Kidney epithelial cell (primary cell): Measurements from ENCODE around the gene DRICH1. TPM values are rescaled to one million over a fixed set of nuclear protein-coding genes. Genes with fewer than 3 reads are reported as not detected.

Source experiments
- DNase-seq: peaks from one replicate; pipeline ENCODE4 v3.0.0-alpha.2; 2010; ENCODE audit warnings: low read depth
- H3K27me3 ChIP-seq: 2 replicates; pipeline ENCODE4 v1.6.0; 2011; ENCODE audit warnings: low read length; ENCODE audit not compliant: control insufficient read depth, insufficient read depth
- H3K36me3 ChIP-seq: 2 replicates; pipeline ENCODE4 v1.5.1; 2011; ENCODE audit warnings: low read length; ENCODE audit not compliant: control insufficient read depth, insufficient read depth
- H3K4me3 ChIP-seq: 2 replicates; pipeline ENCODE4 v1.5.1; 2011; ENCODE audit warnings: low read depth, mild to moderate bottlenecking, control low read depth, low read length
- total RNA-seq: library from RNA; depleted of rRNA; stranded (reverse); fragments of >200 nt; gene quantifications from 2 replicates; pipeline ENCODE4 v1.2.3, GENCODE V29; 2015
- TF ChIP-seq, protein P1 (sequence below): IDR thresholded peaks from 2 replicates; pipeline ENCODE4 v1.5.1; 2011; ENCODE audit warnings: mild to moderate bottlenecking, moderate library complexity, low read length, control low read depth, inconsistent platforms; ENCODE audit not compliant: insufficient read depth, poor library complexity, severe bottlenecking

DRICH1 gene
- total RNA-seq, 1 donor from 2014 or later = not detected

DNA sequence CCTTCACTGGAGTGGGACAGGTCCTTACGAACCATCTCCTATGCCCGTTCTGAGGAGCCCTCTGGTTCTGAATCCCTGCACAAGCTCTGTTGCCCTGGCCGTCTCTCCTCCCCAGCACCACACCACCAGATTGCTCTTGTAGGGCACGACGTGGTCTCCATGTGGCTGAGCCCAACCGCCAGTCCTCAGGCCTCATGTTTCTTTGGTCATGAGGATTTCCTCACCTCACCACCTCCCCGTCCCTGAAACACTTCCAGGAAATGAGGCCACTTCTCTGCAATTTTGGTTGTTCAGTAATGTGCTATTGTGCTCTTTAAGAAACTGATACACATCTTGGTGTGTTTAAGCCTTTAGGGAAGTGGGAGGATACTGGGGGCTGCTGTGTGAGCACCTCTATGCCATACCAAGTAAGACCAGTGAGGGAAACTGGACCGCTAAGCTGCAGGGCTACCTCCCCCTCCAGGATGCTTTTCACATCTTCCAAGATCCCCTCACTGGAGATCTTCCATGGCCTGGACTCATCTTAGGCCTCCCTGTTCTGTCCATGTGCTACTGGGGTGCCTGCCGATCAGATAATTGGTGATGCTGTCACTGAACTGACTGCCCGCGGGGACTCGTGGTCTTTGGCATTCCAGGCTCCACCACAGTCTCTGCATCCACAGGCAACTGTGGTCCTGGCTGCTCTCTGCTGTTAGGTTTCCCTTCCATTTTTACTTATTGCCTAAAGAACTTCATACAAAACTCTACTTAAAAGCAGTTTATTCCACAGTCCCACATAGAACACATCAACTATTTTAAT, 21.9 kb downstream of the DRICH1 start:
- H3K36me3 ChIP-seq = no peaks in the 10 kb centered on the region
- no peak for DNase-seq
- no peaks in the 10 kb centered on the region for H3K27me3 ChIP-seq
- no peak overlapping the region for H3K4me3 ChIP-seq
- TF ChIP-seq, protein P1, sequence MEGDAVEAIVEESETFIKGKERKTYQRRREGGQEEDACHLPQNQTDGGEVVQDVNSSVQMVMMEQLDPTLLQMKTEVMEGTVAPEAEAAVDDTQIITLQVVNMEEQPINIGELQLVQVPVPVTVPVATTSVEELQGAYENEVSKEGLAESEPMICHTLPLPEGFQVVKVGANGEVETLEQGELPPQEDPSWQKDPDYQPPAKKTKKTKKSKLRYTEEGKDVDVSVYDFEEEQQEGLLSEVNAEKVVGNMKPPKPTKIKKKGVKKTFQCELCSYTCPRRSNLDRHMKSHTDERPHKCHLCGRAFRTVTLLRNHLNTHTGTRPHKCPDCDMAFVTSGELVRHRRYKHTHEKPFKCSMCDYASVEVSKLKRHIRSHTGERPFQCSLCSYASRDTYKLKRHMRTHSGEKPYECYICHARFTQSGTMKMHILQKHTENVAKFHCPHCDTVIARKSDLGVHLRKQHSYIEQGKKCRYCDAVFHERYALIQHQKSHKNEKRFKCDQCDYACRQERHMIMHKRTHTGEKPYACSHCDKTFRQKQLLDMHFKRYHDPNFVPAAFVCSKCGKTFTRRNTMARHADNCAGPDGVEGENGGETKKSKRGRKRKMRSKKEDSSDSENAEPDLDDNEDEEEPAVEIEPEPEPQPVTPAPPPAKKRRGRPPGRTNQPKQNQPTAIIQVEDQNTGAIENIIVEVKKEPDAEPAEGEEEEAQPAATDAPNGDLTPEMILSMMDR = no peak

GRCh38 chr22:23608583-23608982, 23.5 kb downstream of the DRICH1 start:
- DNase-seq = no peak
- no peaks in the 10 kb centered on the region for H3K27me3 ChIP-seq
- TF ChIP-seq, protein P1 = no peak

DNA sequence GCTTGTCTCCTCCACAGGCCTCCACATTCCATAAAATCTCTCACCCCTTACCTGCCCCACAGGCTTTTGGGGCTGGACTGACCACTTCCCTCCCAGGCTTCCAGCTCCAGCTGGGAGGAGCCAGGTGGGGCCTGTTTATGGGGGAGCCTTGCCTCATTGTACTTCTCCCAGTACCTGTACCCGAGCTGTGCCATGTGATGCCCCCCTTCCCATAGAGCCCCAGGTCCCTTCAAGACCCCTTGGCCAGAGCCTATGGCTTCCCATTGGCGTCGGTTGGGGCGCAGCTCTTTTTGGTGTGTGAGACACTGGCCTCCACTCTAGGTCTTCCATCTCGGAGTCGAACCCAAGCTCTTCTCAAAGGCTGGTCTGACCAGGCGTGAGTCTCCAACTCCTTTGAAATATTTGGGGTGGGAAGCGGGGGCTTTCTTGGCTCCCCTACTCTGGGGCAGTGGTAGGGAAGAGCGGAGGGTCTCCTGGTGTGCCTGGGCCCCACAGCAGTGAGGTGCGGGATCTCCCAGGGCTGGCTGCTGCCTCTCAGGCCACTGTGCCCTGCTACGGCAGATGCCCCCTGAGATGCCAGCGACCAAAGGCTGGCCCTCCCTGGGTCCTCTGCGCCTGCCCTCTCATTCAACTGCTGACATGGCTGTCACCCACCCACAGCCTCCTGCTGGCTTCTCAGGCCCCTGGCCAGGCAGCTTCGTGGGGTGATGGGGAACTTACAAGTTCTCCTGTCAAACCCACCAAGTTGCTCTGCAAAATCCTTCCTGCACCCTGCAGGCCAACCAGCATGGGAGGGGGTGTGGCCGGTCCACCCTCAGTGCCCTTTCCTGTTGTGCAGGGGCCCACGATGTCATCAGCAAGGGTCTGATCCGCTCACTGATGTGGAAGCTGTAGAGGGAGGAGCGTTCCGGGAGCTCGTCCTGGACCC, 25.7 kb downstream of the DRICH1 start:
- no peaks in the 10 kb centered on the region for H3K27me3 ChIP-seq
- TF ChIP-seq, protein P1 = no peak
- no peak for DNase-seq
- H3K36me3 ChIP-seq = no peaks in the 10 kb centered on the region
- H3K4me3 ChIP-seq = no peak overlapping the region

More at GRCh38 chr22:23608583-23608982, 23.5 kb downstream of the DRICH1 start:
- no peak overlapping the region for H3K4me3 ChIP-seq
- H3K36me3 ChIP-seq = no peaks in the 10 kb centered on the region

GRCh38 chr22:23604939-23605712, 27.0 kb downstream of the DRICH1 start:
- Histone ChIP-seq H3K27me3 (no peaks in the 10 kb centered on the region), H3K36me3 (no peaks in the 10 kb centered on the region), H3K4me3 (no peak overlapping the region)
- no peak for DNase-seq
- TF ChIP-seq, protein P1 = no peak

GRCh38 chr22:23603266-23603665, 28.9 kb downstream of the DRICH1 start:
- no peak overlapping the region for H3K4me3 ChIP-seq
- H3K36me3 ChIP-seq = no peaks in the 10 kb centered on the region
- no peaks in the 10 kb centered on the region for H3K27me3 ChIP-seq
- no peak for DNase-seq
- TF ChIP-seq, protein P1 = no peak
